Endothelial cell (in vitro differentiated cells): ENCODE results near the gene TMEM165. TPM values are rescaled to one million over a fixed set of nuclear protein-coding genes. Genes with fewer than 3 reads are reported as not detected.
A peak's percentile ranks its signal among the peaks of the same experiment; 100 is the strongest.

Source experiments
- DNase-seq: peaks from one replicate; pipeline ENCODE4 v3.0.0; 2021; ENCODE audit warnings: low spot score
- H3K27ac Mint-ChIP-seq: one replicate; pipeline ENCODE4 v1.8.0; 2021; ENCODE audit warnings: mixed read lengths, inconsistent platforms; ENCODE audit not compliant: unreplicated experiment
- H3K27me3 Mint-ChIP-seq: one replicate; pipeline ENCODE4 v1.8.0; 2021; ENCODE audit warnings: mild to moderate bottlenecking, moderate library complexity, mixed read lengths, inconsistent platforms; ENCODE audit not compliant: unreplicated experiment
- H3K36me3 Mint-ChIP-seq: one replicate; pipeline ENCODE4 v1.8.0; 2021; ENCODE audit warnings: mild to moderate bottlenecking, low read depth, mixed read lengths, inconsistent platforms; ENCODE audit not compliant: unreplicated experiment
- H3K4me1 Mint-ChIP-seq: one replicate; pipeline ENCODE4 v1.8.0; 2021; ENCODE audit warnings: mild to moderate bottlenecking, mixed read lengths, inconsistent platforms; ENCODE audit not compliant: unreplicated experiment
- H3K4me3 Mint-ChIP-seq: one replicate; pipeline ENCODE4 v1.8.0; 2021; ENCODE audit warnings: mild to moderate bottlenecking, mixed read lengths, inconsistent platforms; ENCODE audit not compliant: unreplicated experiment
- H3K9me3 Mint-ChIP-seq: one replicate; pipeline ENCODE4 v1.8.0; 2021; ENCODE audit warnings: mixed read lengths, inconsistent platforms; ENCODE audit not compliant: unreplicated experiment
- long read RNA-seq: library from polyadenylated mRNA; unstranded; transcript quantifications from one replicate; pipeline ENCODE4 v2.0.0, GENCODE V29; 2020; ENCODE audit not compliant: unreplicated experiment
- total RNA-seq: library from RNA; stranded (reverse); fragmentation: NEBNext Ultra II Directional; extraction: Animal tissue kit (Norgen Biotek cat#: 25700); gene quantifications from one replicate; pipeline ENCODE4 v1.2.1, GENCODE V29; 2021; ENCODE audit not compliant: unreplicated experiment
- TF ChIP-seq, protein P1 (sequence below): fragments of 200-600 bp; sonication (generic); IDR thresholded peaks from one replicate; pipeline ENCODE4 v1.5.0; 2021; ENCODE audit warnings: antibody characterized with exemption; ENCODE audit not compliant: unreplicated experiment

Gene TMEM165, protein sequence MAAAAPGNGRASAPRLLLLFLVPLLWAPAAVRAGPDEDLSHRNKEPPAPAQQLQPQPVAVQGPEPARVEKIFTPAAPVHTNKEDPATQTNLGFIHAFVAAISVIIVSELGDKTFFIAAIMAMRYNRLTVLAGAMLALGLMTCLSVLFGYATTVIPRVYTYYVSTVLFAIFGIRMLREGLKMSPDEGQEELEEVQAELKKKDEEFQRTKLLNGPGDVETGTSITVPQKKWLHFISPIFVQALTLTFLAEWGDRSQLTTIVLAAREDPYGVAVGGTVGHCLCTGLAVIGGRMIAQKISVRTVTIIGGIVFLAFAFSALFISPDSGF
- total RNA-seq, result 197 TPM
- long read RNA-seq, transcript TMEM165-201 (6 exons, 1,928 nt), result major isoform, 190 of 222 reads
- long read RNA-seq, partial matches to known transcripts, result 7 of 222 reads
- long read RNA-seq, other reads (novel, unspliced or antisense), result 24 of 222 reads

DNA sequence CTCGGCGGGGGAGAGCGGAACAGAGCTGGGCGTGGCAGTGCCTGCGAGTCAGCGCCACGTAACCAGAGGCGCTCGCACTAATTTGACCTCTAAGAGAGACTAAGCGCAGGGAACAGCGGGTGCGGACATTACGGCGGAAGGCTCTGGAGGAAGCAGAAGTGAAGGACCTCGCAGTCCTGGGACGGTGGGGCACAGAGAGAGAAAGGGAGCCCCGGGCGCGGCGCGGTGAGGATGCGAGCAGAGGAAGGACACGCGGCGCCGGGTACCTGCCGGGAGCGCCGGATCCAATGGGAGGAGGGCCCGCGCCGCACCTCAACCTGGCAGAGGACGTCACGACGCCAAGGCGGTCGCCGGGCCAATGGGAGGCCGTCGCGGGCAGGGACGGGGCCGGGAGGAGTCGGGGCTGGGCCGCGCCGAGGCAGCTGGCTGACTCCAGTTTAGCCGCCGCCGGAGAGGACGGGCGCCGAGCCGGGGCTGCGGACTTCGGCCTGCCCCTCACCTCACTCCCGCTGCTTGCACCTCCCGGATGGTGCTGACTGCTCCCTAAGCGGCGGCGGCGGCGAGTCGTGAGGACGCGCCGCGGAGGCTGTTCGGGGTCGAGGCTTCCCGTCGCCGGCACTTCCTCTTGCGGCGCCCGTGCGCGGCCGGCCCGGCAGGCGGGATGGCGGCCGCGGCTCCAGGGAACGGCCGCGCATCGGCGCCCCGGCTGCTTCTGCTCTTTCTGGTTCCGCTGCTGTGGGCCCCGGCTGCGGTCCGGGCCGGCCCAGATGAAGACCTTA, at the start of gene TMEM165:
Gene TMEM165 (plus strand): TSS at position 429 of the 779 bp plus-strand sequence. CDS start 233 bp downstream, at position 662.
- Mint-ChIP-seq H3K9me3 (no peaks in the 10 kb centered on the region), H3K27ac (peak within 1 kb of the TSS; percentile 96), H3K36me3 (peaks cover 34% of the 10 kb centered on the region), H3K4me3 (peak within 1 kb of the TSS; percentile 100), H3K4me1 (peaks cover 42% of the 10 kb centered on the region), H3K27me3 (peaks cover 23% of the 10 kb centered on the region)
- TF ChIP-seq, protein P1, sequence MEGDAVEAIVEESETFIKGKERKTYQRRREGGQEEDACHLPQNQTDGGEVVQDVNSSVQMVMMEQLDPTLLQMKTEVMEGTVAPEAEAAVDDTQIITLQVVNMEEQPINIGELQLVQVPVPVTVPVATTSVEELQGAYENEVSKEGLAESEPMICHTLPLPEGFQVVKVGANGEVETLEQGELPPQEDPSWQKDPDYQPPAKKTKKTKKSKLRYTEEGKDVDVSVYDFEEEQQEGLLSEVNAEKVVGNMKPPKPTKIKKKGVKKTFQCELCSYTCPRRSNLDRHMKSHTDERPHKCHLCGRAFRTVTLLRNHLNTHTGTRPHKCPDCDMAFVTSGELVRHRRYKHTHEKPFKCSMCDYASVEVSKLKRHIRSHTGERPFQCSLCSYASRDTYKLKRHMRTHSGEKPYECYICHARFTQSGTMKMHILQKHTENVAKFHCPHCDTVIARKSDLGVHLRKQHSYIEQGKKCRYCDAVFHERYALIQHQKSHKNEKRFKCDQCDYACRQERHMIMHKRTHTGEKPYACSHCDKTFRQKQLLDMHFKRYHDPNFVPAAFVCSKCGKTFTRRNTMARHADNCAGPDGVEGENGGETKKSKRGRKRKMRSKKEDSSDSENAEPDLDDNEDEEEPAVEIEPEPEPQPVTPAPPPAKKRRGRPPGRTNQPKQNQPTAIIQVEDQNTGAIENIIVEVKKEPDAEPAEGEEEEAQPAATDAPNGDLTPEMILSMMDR, result no peak
- DNase-seq, result peak; percentile 88

DNA sequence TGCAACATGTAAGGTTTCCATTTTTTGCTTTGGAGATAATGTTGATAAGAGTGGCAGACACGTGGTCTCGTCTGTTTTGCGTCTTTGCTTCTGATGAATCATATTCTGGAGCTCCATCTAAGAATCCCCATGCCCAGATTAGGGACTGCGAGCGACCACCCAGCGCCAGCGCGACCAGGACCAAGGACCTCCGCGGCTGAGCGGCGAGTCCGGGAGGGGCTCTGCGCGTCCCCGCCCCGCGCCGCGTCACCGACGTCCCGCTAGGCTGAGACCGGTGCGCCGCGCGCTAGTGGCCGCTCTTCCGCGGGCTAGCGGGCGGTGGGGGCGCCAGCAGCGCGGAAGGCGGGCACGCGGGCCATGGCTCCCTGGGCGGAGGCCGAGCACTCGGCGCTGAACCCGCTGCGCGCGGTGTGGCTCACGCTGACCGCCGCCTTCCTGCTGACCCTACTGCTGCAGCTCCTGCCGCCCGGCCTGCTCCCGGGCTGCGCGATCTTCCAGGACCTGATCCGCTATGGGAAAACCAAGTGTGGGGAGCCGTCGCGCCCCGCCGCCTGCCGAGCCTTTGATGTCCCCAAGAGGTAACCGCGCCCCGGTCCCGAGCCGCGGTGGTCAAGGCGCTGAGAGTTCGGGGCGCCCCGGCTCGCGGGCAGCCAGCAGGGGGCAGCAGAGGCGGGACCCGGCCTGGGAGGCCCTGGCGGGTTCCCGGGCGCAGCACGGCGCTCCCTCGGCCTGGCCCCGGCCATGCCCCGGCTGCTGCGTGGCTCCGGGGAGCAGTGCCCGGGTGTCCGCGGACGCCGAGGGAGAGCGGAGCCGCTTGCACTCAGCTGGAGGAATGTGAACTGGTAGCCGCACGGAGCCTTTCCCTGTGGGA, 49.5 kb upstream of the TMEM165 start, which contains the start of gene SRD5A3:
Gene SRD5A3 (plus strand): TSS at position 263 of the 871 bp plus-strand sequence. CDS start 95 bp downstream, at position 358.
- peaks cover 1% of the 10 kb centered on the region for H3K27me3 Mint-ChIP-seq
- no peaks in the 10 kb centered on the region for H3K36me3 Mint-ChIP-seq
- DNase-seq, result peak; percentile 93
- H3K4me1 Mint-ChIP-seq, result peaks cover 36% of the 10 kb centered on the region
- TF ChIP-seq, protein P1, result peak; percentile 97
- no peaks in the 10 kb centered on the region for H3K9me3 Mint-ChIP-seq
- H3K4me3 Mint-ChIP-seq, result peak within 1 kb of the TSS; percentile 89
- peak within 1 kb of the TSS; percentile 61 for H3K27ac Mint-ChIP-seq

DNA sequence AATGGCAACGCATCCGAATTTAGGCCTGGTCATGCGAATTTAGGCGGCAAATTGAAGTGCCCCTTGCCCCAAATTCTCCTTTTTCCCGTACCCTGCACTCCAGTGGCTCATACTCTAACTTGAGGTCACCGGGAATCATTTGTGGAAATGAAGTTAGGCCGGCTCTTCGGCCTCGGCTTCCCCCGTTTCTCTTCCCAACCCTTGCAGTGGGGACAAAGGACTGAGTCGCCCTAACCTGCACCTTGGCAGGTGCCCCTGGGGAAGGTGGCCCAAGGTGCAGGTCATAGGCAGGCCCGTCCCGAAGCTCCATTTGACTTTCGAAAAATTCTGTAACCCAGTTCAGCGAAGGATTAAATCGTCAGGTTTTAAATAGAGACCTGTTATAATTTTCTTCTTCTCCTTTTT, 48.9 kb upstream of the TMEM165 start:
- Mint-ChIP-seq H3K4me3 (peak overlapping the region; percentile 82), H3K27me3 (no peaks in the 10 kb centered on the region), H3K36me3 (peaks cover 5% of the 10 kb centered on the region), H3K9me3 (no peaks in the 10 kb centered on the region), H3K4me1 (peaks cover 29% of the 10 kb centered on the region), H3K27ac (peak overlapping the region; percentile 61)
- no peak for DNase-seq
- TF ChIP-seq, protein P1, result no peak

DNA sequence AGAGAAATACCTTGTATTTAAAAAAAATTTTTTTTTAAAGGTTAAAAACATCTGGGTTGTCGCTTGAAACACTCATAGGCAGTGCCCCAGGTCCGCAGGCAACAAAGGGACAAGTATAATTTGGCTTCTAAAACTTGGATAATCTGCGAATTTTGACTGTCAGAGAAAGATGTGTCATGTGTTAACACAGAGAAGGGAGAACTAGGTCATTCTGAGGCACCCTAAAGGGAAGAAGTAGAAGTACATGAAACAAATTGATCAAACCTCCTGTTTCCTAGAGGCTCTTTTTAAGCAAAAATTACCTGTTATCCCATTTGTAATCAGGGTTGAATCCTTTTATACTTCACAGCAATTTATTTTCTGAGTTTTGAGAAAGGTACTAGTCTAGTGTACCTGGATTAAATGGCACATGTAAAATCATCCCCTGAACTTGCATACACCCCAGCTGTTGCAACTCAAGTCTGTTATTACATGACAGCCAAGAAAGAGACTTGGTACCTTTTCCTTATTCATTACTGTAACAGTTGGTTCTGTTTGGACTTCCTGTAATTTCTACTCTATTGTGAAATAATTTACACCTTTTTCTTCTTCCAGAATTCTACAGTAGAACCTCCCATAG, 48.0 kb upstream of the TMEM165 start:
- H3K27me3 Mint-ChIP-seq, result no peaks in the 10 kb centered on the region
- no peak for DNase-seq
- H3K27ac Mint-ChIP-seq, result peak overlapping the region; percentile 61
- H3K36me3 Mint-ChIP-seq, result peaks cover 14% of the 10 kb centered on the region
- peak overlapping the region; percentile 82 for H3K4me3 Mint-ChIP-seq
- no peaks in the 10 kb centered on the region for H3K9me3 Mint-ChIP-seq
- peaks cover 29% of the 10 kb centered on the region for H3K4me1 Mint-ChIP-seq
- TF ChIP-seq, protein P1, result no peak
